K562 (cell line): ENCODE measurements around the gene ACTR3C. TPM values are rescaled to one million over a fixed set of nuclear protein-coding genes. Genes with fewer than 3 reads are reported as not detected.
"Not testable (repeated sequence)": the region's sequence is repeated elsewhere in the genome, so short reads cannot be mapped to it uniquely, and the experiment has no call there.

ENCODE experiments used
- ATAC-seq: fragments of 200-7000 bp; cut with Tn5 transposase; 3 replicates; pipeline ENCODE4 v1.9.1; 2020; ENCODE audit warnings: moderate library complexity
- BruUV-seq: library from RNA; stranded (reverse); fragments of 400-500 nt; replicated peaks from 2 replicates; lab custom pipeline; 2021; lab: Mats Ljungman, UMichigan
- CTCF ChIA-PET: fragments of 300-600 bp; formaldehyde crosslinking; extraction: SDS; loops from one replicate; lab custom pipeline; 2021; ENCODE audit warnings: low intra/inter-chr PET ratio; lab: Yijun Ruan, JAX
- POLR2A ChIA-PET: fragments of 300-600, 350-650 bp; sonication (Branson Sonifier 250); formaldehyde crosslinking; extraction: SDS; loops from one replicate; lab custom pipeline; 2021; ENCODE audit warnings: antibody characterized with exemption, inconsistent platforms; lab: Yijun Ruan, JAX
- DNase-seq, 4 experiments: peaks; one replicate each; pipeline versions ENCODE4 v3.0.0 to v3.0.0-alpha.2; 2011 to 2018; ENCODE audit warnings: low spot score in 3 of 4, mixed read lengths in 3 of 4; ENCODE audit errors: extremely low read depth in 1 of 4
- FAIRE-seq: peaks from 2 replicates; lab custom pipeline; 2011; peaks lifted over from hg19 to GRCh38; lab: Jason Lieb, UNC
- H2AFZ ChIP-seq: 2 replicates; pipeline ENCODE4 v1.6.0; 2011; ENCODE audit warnings: low read depth, low read length, control low read depth, inconsistent platforms
- H3K27ac ChIP-seq: fragments of 200-600 bp; 3 replicates; pipeline ENCODE4 v1.8.0; 2011; ENCODE audit warnings: low read depth, mild to moderate bottlenecking, control low read depth, inconsistent platforms, low read length, moderate library complexity, mixed read lengths; ENCODE audit errors: extremely low read depth
- H3K27me3 ChIP-seq, 2 experiments: fragments of 300-600 bp in 1 of 2; 2 replicates in 1 of 2; 3 replicates in 1 of 2; pipeline versions ENCODE4 v1.6.0 to v1.8.0; 2011; ENCODE audit warnings: inconsistent platforms in 2 of 2, low read length in 2 of 2, mild to moderate bottlenecking in 1 of 2, mixed read lengths in 1 of 2, moderate library complexity in 1 of 2; ENCODE audit not compliant: control insufficient read depth in 2 of 2, insufficient read depth in 2 of 2
- H3K36me3 ChIP-seq: fragments of 300-600 bp; 3 replicates; pipeline ENCODE4 v1.8.0; 2011; ENCODE audit warnings: mild to moderate bottlenecking, low read length, inconsistent platforms; ENCODE audit not compliant: control insufficient read depth, insufficient read depth
- H3K4me1 ChIP-seq, 2 experiments: fragments of 200-600 bp in 1 of 2; replicated peaks in 1 of 2; 2 replicates in 1 of 2; 3 replicates in 1 of 2; pipeline versions ENCODE4 v1.5.1 to v1.8.0; 2011; ENCODE audit warnings: inconsistent platforms in 2 of 2, low read length in 2 of 2, mild to moderate bottlenecking in 1 of 2, mixed read lengths in 1 of 2, moderate library complexity in 1 of 2; ENCODE audit not compliant: control insufficient read depth in 2 of 2, insufficient read depth in 2 of 2
- H3K4me2 ChIP-seq: 2 replicates; pipeline ENCODE4 v1.6.1; 2011; ENCODE audit warnings: low read length, control low read depth, inconsistent platforms, mixed read lengths; ENCODE audit not compliant: insufficient read depth
- H3K4me3 ChIP-seq: fragments of 200-600 bp; sonication (generic), shearing (Covaris generic); 2 replicates; pipeline ENCODE4 v1.5.1; 2016; ENCODE audit warnings: control low read depth, inconsistent platforms
- H3K79me2 ChIP-seq: fragments of 200-600 bp; 3 replicates; pipeline ENCODE4 v1.8.0; 2011; ENCODE audit warnings: low read length, inconsistent platforms; ENCODE audit not compliant: control insufficient read depth, insufficient read depth
- H3K9ac ChIP-seq, 2 experiments: 2 replicates each; pipeline versions ENCODE4 v1.6.0 to v1.6.1; 2011; ENCODE audit warnings: low read depth in 2 of 2, low read length in 2 of 2, control low read depth in 1 of 2, inconsistent platforms in 1 of 2, mild to moderate bottlenecking in 1 of 2, mixed read lengths in 1 of 2; ENCODE audit not compliant: insufficient read depth in 1 of 2
- H3K9me1 ChIP-seq: one replicate; pipeline ENCODE4 v1.6.0; 2011; ENCODE audit warnings: inconsistent platforms, mild to moderate bottlenecking, low read length, moderate library complexity; ENCODE audit not compliant: control insufficient read depth, insufficient read depth
- H3K9me3 ChIP-seq: replicated peaks from 2 replicates; pipeline ENCODE4 v1.5.1; 2011; ENCODE audit warnings: low read depth, low read length, inconsistent platforms; ENCODE audit not compliant: control insufficient read depth, insufficient read depth
- H4K20me1 ChIP-seq: replicated peaks from 2 replicates; pipeline ENCODE4 v1.6.1; 2011; ENCODE audit warnings: low read length, inconsistent platforms, mixed read lengths; ENCODE audit not compliant: control insufficient read depth, insufficient read depth
- BHLHE40 ChIP-seq: IDR thresholded peaks from 2 replicates; pipeline ENCODE4 v1.6.1; 2011; ENCODE audit warnings: low read length, improper control_type of control experiment
- CREB3L1 ChIP-seq: fragments of 450-650 bp; IDR thresholded peaks from 2 replicates; pipeline ENCODE4 v1.6.1; 2014; ENCODE audit warnings: low read depth, mild to moderate bottlenecking, moderate library complexity, borderline replicate concordance
- CREM ChIP-seq: IDR thresholded peaks from 2 replicates; pipeline ENCODE4 v1.6.1; 2014; ENCODE audit warnings: antibody characterized with exemption, low read depth
- DMBX1 ChIP-seq: fragments of 250-450 bp; sonication (Bioruptor Pico); IDR thresholded peaks from 2 replicates; pipeline ENCODE4 v1.8.0; 2022; ENCODE audit warnings: inconsistent platforms, mild to moderate bottlenecking, moderate library complexity, borderline replicate concordance
- DPF2 ChIP-seq: fragments of 450-650 bp; IDR thresholded peaks from 2 replicates; pipeline ENCODE4 v1.6.1; 2016
- EGR1 ChIP-seq: fragments of 450-650 bp; conservative IDR thresholded peaks from 2 replicates; pipeline ENCODE4 v1.6.1; 2017; ENCODE audit warnings: mild to moderate bottlenecking
- EP400 ChIP-seq: fragments of 450-650 bp; IDR thresholded peaks from 2 replicates; pipeline ENCODE4 v1.6.1; 2017; ENCODE audit warnings: antibody characterized with exemption, mild to moderate bottlenecking, moderate library complexity
- HDAC2 ChIP-seq: fragments of 450-650 bp; IDR thresholded peaks from 2 replicates; pipeline ENCODE4 v1.6.1; 2016; ENCODE audit warnings: mild to moderate bottlenecking
- JUN ChIP-seq, 2 experiments: sonication (generic) in 1 of 2; formaldehyde crosslinking in 1 of 2; IDR thresholded peaks; 2 replicates each; pipeline versions ENCODE4 v1.6.1 to v1.8.0; 2012 to 2022; ENCODE audit warnings: borderline replicate concordance in 2 of 2, mild to moderate bottlenecking in 2 of 2, improper control_type of control experiment in 1 of 2, low read depth in 1 of 2, low read length in 1 of 2, missing genetic modification reagents in 1 of 2
- MAX ChIP-seq: sonication (generic); formaldehyde crosslinking; IDR thresholded peaks from 2 replicates; pipeline ENCODE4 v1.9.0; 2022; ENCODE audit warnings: mild to moderate bottlenecking, missing genetic modification reagents
- NFRKB ChIP-seq: fragments of 450-650 bp; IDR thresholded peaks from 2 replicates; pipeline ENCODE4 v1.6.1; 2016; ENCODE audit warnings: low read depth
- NR2C2 ChIP-seq, 2 experiments: fragments of 200-800 bp in 1 of 2; sonication (Bioruptor generic) in 1 of 2; sonication (generic) in 1 of 2; formaldehyde crosslinking in 1 of 2; IDR thresholded peaks; 2 replicates each; pipeline versions ENCODE4 v1.6.1 to v1.8.0; 2016 to 2022; ENCODE audit warnings: mild to moderate bottlenecking in 1 of 2, missing compliant biosample characterization in 1 of 2, missing genetic modification characterization in 1 of 2, missing genetic modification reagents in 1 of 2
- OTX1 ChIP-seq: fragments of 450-650 bp; formaldehyde crosslinking; IDR thresholded peaks from 2 replicates; pipeline ENCODE4 v1.4.0; 2022; ENCODE audit warnings: mild to moderate bottlenecking
- POLR2A ChIP-seq: fragments of 450-650 bp; conservative IDR thresholded peaks from 2 replicates; pipeline ENCODE4 v1.6.1; 2016
- RAD51 ChIP-seq: fragments of 450-650 bp; IDR thresholded peaks from 2 replicates; pipeline ENCODE4 v1.7.1; 2016; ENCODE audit warnings: low read depth, mild to moderate bottlenecking, borderline replicate concordance
- SMARCA4 ChIP-seq: fragments of 450-650 bp; IDR thresholded peaks from 2 replicates; pipeline ENCODE4 v1.6.1; 2016
- USF2 ChIP-seq: sonication (generic); formaldehyde crosslinking; IDR thresholded peaks from 2 replicates; pipeline ENCODE4 v1.5.0; 2020; ENCODE audit warnings: missing genetic modification reagents
- ZSCAN29 ChIP-seq: fragments of 450-650 bp; IDR thresholded peaks from 2 replicates; pipeline ENCODE4 v1.6.1; 2017
- WGBS: fragments of 100-300 bp; shearing (Covaris generic); methylation state at CpG from one replicate; pipeline ENCODE4 v1.1.6; 2016; ENCODE audit warnings: low coverage, mixed read lengths; ENCODE audit not compliant: insufficient coverage; ENCODE audit errors: missing lambda C conversion rate; 5-methylcytosine and 5-hydroxymethylcytosine counted together
- in situ Hi-C: fragments of 300-500 bp; cut with MboI; formaldehyde crosslinking; loops from 4 replicates; pipeline ENCODE4 v1.15.0; 2018; ENCODE audit warnings: inconsistent platforms, mixed read lengths
- intact Hi-C: fragments of 100-400 bp; cut with micrococcal nuclease; formaldehyde crosslinking; loops from 2 replicates; pipeline ENCODE4 v1.14.2; 2022
- polyA plus RNA-seq, 8 experiments: library from polyadenylated mRNA; depleted of rRNA in 4 of 8; stranded (reverse) in 5 of 8; unstranded in 3 of 8; fragments of >200 nt; fragmentation: Nextera tagmentation in 2 of 8; fragmentation: Illumina TruSeq in 1 of 8; extraction: Ambion mirVana in 2 of 8; extraction: Trizol in 1 of 8; gene quantifications; 2 replicates each; pipeline versions ENCODE4 v1.2.1 to v1.2.3, GENCODE V29; 2011 to 2014; ENCODE audit warnings: inconsistent platforms in 1 of 8, missing spikeins in 1 of 8
- total RNA-seq, 7 experiments: library from RNA; depleted of rRNA in 6 of 7; stranded (reverse); fragments of >200 nt in 6 of 7; fragmentation: Illumina TruSeq in 2 of 7; extraction: Trizol in 2 of 7; gene quantifications; 2 replicates each; pipeline versions ENCODE4 v1.2.1 to v1.2.3, GENCODE V29; 2011 to 2021; ENCODE audit warnings: low replicate concordance in 1 of 7
- TF ChIP-seq, protein P1 (sequence below): fragments of 450-650 bp; IDR thresholded peaks from 2 replicates; pipeline ENCODE4 v1.6.1; 2016; ENCODE audit warnings: antibody characterized with exemption

Gene ACTR3C
- total and polyA plus RNA-seq, 9 of the 15 experiments (the other 6 are each of a cell fraction or from before 2014, with no cell fraction given): 9.0 to 35.4 (median 13.3) TPM

DNA sequence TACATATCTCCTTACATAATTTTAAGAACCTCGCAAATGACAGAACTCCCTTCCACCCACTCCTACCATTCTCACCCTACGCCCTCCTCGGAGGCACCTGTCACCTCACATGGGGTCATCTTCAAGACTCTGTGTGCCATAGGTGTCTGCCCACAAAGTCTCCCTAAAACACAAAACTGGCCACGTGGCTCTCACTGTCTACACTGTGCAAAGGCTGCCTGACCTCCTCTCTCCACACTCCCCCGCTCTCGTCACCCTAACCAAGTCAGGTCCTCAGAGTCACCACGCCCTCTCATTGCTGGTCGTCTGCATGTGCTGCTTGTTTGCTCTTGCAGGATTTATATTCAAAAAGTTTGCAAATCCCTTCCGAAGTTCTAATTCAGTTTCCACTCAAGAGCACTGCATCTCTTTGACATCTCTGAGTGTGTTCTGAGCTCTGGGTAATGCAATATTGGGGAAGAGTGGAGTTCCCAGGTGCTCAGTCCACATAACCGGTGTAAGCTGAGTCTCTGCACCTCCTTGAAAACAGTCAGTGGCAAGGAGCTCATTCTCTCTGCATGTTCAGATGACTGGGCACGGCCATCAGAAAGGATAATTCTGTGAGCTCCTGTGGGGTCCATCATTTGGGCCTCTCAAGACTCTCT lies 18.0 kb downstream of the ACTR3C start:
- Histone ChIP-seq H3K79me2 (peaks cover 12% of the 10 kb centered on the region; the same call in 2 of the 3 replicates), H3K4me2 (peak overlapping the region; percentile 50; the same call in 1 of the 2 replicates), H3K4me1 (peaks cover 5 to 28% of the 10 kb centered on the region in 2 experiments; a peak in 4 of 5 replicates), H3K27ac (peak overlapping the region; percentile 72; the same call in 2 of the 3 replicates), H3K9ac (peak overlapping the region; percentile 36 to 80; a peak in 2 of 4 replicates), H2AFZ (peak overlapping the region; percentile 79)
- in situ Hi-C loops; H3K4me3 ChIP-seq; CTCF ChIA-PET; H3K36me3 ChIP-seq; H3K9me1 ChIP-seq; H4K20me1 ChIP-seq; H3K27me3 ChIP-seq; intact Hi-C loops; H3K9me3 ChIP-seq; TF ChIP-seq NR2C2 (CRISPR knock-in tag; IDR thresholded peaks at IDR 0.05); JUN (CRISPR knock-in tag; IDR thresholded peaks at IDR 0.05; ENCODE audit: borderline replicate concordance): not testable (repeated sequence)
- TSS peak; percentile 98 for BruUV-seq
- FAIRE-seq (peak; percentile 62), ATAC-seq (peak; percentile 83), DNase-seq (peak; percentile 24 to 75 (median 34))
- POLR2A ChIA-PET: interaction anchor here (1.0 kb wide), 1 partner anchor 13 kb away, joined by 4 read pairs; no protein-coding TSS in a partner anchor
- 29% methylated on average over 11 of the region's 11 CpGs for WGBS
- TF ChIP-seq ZSCAN29 (peak; percentile 80), POLR2A (peak; percentile 44; the same call in 1 of the 2 replicates), EGR1 (0 out of 2 replicates have a peak, but pooled peaks have one; percentile 43), CREB3L1 (peak; percentile 75; the same call in 1 of the 2 replicates), EP400 (peak; percentile 69), NFRKB (peak; percentile 51), CREM (peak; percentile 66), RAD51 (peak; percentile 62; the same call in 1 of the 2 replicates), NR2C2 (tag; IDR thresholded peaks at IDR 0.05) (peak; percentile 32; the same call in 1 of the 2 replicates), SMARCA4 (peak; percentile 46; the same call in 1 of the 2 replicates), DMBX1 (CRISPR knock-in tag) (0 out of 2 replicates have a peak, but pooled peaks have one; percentile 49), BHLHE40 (0 out of 2 replicates have a peak, but pooled peaks have one; percentile 6), USF2 (CRISPR knock-in tag) (peak; percentile 43), HDAC2 (peak; percentile 49; the same call in 1 of the 2 replicates), JUN (IDR thresholded peaks at IDR 0.05; ENCODE audit: borderline replicate concordance, low read depth, low read length) (0 out of 2 replicates have a peak, but pooled peaks have one; percentile 15), MAX (CRISPR knock-in tag) (peak; percentile 72), DPF2 (peak; percentile 46; the same call in 1 of the 2 replicates), OTX1 (0 out of 2 replicates have a peak, but pooled peaks have one; percentile 16)
- TF ChIP-seq, protein P1, sequence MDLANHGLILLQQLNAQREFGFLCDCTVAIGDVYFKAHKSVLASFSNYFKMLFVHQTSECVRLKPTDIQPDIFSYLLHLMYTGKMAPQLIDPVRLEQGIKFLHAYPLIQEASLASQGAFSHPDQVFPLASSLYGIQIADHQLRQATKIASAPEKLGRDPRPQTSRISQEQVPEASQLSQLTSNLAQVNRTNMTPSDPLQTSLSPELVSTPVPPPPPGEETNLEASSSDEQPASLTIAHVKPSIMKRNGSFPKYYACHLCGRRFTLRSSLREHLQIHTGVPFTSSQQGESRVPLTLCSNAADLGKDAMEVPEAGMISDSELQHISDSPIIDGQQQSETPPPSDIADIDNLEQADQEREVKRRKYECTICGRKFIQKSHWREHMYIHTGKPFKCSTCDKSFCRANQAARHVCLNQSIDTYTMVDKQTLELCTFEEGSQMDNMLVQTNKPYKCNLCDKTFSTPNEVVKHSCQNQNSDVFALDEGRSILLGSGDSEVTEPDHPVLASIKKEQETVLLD: peak; percentile 61; the same call in 1 of the 2 replicates
